GM13977 (cell line): Measurements from ENCODE around the gene SLC16A7.

Experiments
- DNase-seq: peaks from one replicate; pipeline ENCODE4 v3.0.0; 2012; ENCODE audit warnings: low spot score
- CTCF ChIP-seq: IDR thresholded peaks from 2 replicates; pipeline ENCODE4 v1.5.1; 2012; ENCODE audit warnings: mild to moderate bottlenecking, control low read depth; ENCODE audit not compliant: insufficient read depth; ENCODE audit errors: extremely low read depth, missing control alignments
- in situ Hi-C: fragments of 300-500 bp; cut with MboI; formaldehyde crosslinking; loops from one replicate; pipeline ENCODE4 v1.12.0; 2022; ENCODE audit warnings: low sequenced_read_pairs, low pct_unique_long_range_greater_than_20kb, mixed read lengths, inconsistent platforms; ENCODE audit not compliant: unreplicated experiment

Gene SLC16A7

GRCh38 chr12:59657266-59657665, 61.4 kb downstream of the SLC16A7 start:
- no peak for DNase-seq
- in situ Hi-C loops, result no loop called here
- TF ChIP-seq CTCF, result no peak

- TF ChIP-seq CTCF, result no peak
- in situ Hi-C loops, result no loop called here
- DNase-seq, result no peak
These were observed 61.9 kb downstream of the SLC16A7 start for GRCh38 chr12:59657711-59658110.

GRCh38 chr12:59660148-59660547, 64.3 kb downstream of the SLC16A7 start:
- no peak for TF ChIP-seq CTCF
- no peak for DNase-seq
- in situ Hi-C loops, result no loop called here

- TF ChIP-seq CTCF, result no peak
- in situ Hi-C loops, result no loop called here
- no peak for DNase-seq
These were observed 65.2 kb downstream of the SLC16A7 start for GRCh38 chr12:59660921-59661597.

- no peak for DNase-seq
- in situ Hi-C loops, result no loop called here
- no peak for TF ChIP-seq CTCF
These were observed 68.7 kb downstream of the SLC16A7 start for GRCh38 chr12:59664495-59664894.

GRCh38 chr12:59665701-59666100, 69.9 kb downstream of the SLC16A7 start:
- in situ Hi-C loops, result no loop called here
- no peak for TF ChIP-seq CTCF
- no peak for DNase-seq
